Medulla oblongata (tissue), 1 donor: ENCODE data around the gene PLBD2.

ENCODE experiments used
- DNase-seq: peaks from one replicate; pipeline ENCODE4 v3.0.0-alpha.2; 2015; ENCODE audit errors: extremely low spot score

PLBD2 gene

GRCh38 chr12:113370923-113371682, 12.7 kb downstream of the PLBD2 start:
- no peak for DNase-seq

- DNase-seq: no peak
Measured at GRCh38 chr12:113371808-113372207, 13.4 kb downstream of the PLBD2 start.

GRCh38 chr12:113372371-113372770, 14.0 kb downstream of the PLBD2 start:
- DNase-seq: no peak

- no peak for DNase-seq
Measured at GRCh38 chr12:113373440-113373839, 15.1 kb downstream of the PLBD2 start.

GRCh38 chr12:113373969-113374368, 15.6 kb downstream of the PLBD2 start:
- DNase-seq: no peak

- DNase-seq: no peak
Measured at GRCh38 chr12:113374823-113375428, 16.5 kb downstream of the PLBD2 start.

GRCh38 chr12:113378291-113378690, 19.9 kb downstream of the PLBD2 start:
- no peak for DNase-seq

- no peak for DNase-seq
Measured at GRCh38 chr12:113381220-113381619, 22.8 kb downstream of the PLBD2 start.

- DNase-seq: no peak
Measured at GRCh38 chr12:113382206-113382605, 23.8 kb downstream of the PLBD2 start.

GRCh38 chr12:113384778-113385177, 26.4 kb downstream of the PLBD2 start:
- DNase-seq: no peak

GRCh38 chr12:113385282-113385882, 27.0 kb downstream of the PLBD2 start:
- DNase-seq: peak; percentile 68

- DNase-seq: no peak
Measured at GRCh38 chr12:113386866-113387566, 28.6 kb downstream of the PLBD2 start.

- no peak for DNase-seq
Measured at GRCh38 chr12:113387631-113388030, 29.2 kb downstream of the PLBD2 start.

GRCh38 chr12:113388351-113388750, 30.0 kb downstream of the PLBD2 start:
- DNase-seq: no peak

GRCh38 chr12:113390064-113391043, 32.0 kb downstream of the PLBD2 start:
- DNase-seq: no peak

GRCh38 chr12:113391145-113391544, 32.8 kb downstream of the PLBD2 start:
- no peak for DNase-seq

- no peak for DNase-seq
Measured at GRCh38 chr12:113391650-113392337, 33.4 kb downstream of the PLBD2 start.

GRCh38 chr12:113392520-113392919, 34.1 kb downstream of the PLBD2 start:
- no peak for DNase-seq

- DNase-seq: no peak
Measured at GRCh38 chr12:113392988-113393579, 34.7 kb downstream of the PLBD2 start.

- no peak for DNase-seq
Measured at GRCh38 chr12:113393749-113394148, 35.4 kb downstream of the PLBD2 start.
